K562 (cell line): ENCODE data around the gene CCDC85B. TPM values are rescaled to one million over a fixed set of nuclear protein-coding genes. Genes with fewer than 3 reads are reported as not detected.
A peak's percentile ranks its signal among the peaks of the same experiment; 100 is the strongest.

Experiments
- KDM5B ChIP-seq: fragments of 200-600 bp; sonication (generic); IDR thresholded peaks from 2 replicates; pipeline ENCODE4 v1.6.1; 2012; ENCODE audit warnings: low read depth, mild to moderate bottlenecking, moderate library complexity, low read length, control low read depth, inconsistent platforms; ENCODE audit not compliant: insufficient replicate concordance
- MCM5 ChIP-seq: fragments of 450-650 bp; IDR thresholded peaks from 2 replicates; pipeline ENCODE4 v1.6.1; 2016; ENCODE audit warnings: low read depth
- POLR2G ChIP-seq: fragments of 200-400 bp; formaldehyde crosslinking; IDR thresholded peaks from 2 replicates; pipeline ENCODE4 v1.6.1; 2017; ENCODE audit warnings: low read depth, mild to moderate bottlenecking, antibody characterized with exemption, low read length, moderate library complexity
- SP1 ChIP-seq: sonication (generic); formaldehyde crosslinking; IDR thresholded peaks from 2 replicates; pipeline ENCODE4 v1.8.1; 2022; ENCODE audit warnings: mild to moderate bottlenecking, missing genetic modification reagents
- ZFX ChIP-seq: sonication (generic); formaldehyde crosslinking; IDR thresholded peaks from 2 replicates; pipeline ENCODE4 v1.8.0; 2022; ENCODE audit warnings: mild to moderate bottlenecking, missing genetic modification reagents, moderate library complexity
- ZNF121 ChIP-seq: sonication (generic); formaldehyde crosslinking; conservative IDR thresholded peaks from 2 replicates; pipeline ENCODE4 v1.8.0; 2022; ENCODE audit warnings: missing genetic modification reagents
- ZNF253 ChIP-seq: fragments of 250-450 bp; sonication (Bioruptor Pico); conservative IDR thresholded peaks from 2 replicates; pipeline ENCODE4 v1.6.1; 2021; ENCODE audit warnings: mild to moderate bottlenecking
- ZNF263 ChIP-seq: sonication (generic); formaldehyde crosslinking; IDR thresholded peaks from 2 replicates; pipeline ENCODE4 v1.8.0; 2022; ENCODE audit warnings: mild to moderate bottlenecking, missing genetic modification reagents, borderline replicate concordance
- ZNF589 ChIP-seq: fragments of 200-800 bp; sonication (Bioruptor generic); IDR thresholded peaks from 2 replicates; pipeline ENCODE4 v1.6.1; 2016; ENCODE audit warnings: low read depth, missing genetic modification characterization, missing compliant biosample characterization
- polyA plus RNA-seq, 8 experiments: library from polyadenylated mRNA; depleted of rRNA in 4 of 8; stranded (reverse) in 5 of 8; unstranded in 3 of 8; fragments of >200 nt; fragmentation: Nextera tagmentation in 2 of 8; fragmentation: Illumina TruSeq in 1 of 8; extraction: Ambion mirVana in 2 of 8; extraction: Trizol in 1 of 8; gene quantifications; 2 replicates each; pipeline versions ENCODE4 v1.2.1 to v1.2.3, GENCODE V29; 2011 to 2014; ENCODE audit warnings: inconsistent platforms in 1 of 8, missing spikeins in 1 of 8
- total RNA-seq, 7 experiments: library from RNA; depleted of rRNA in 6 of 7; stranded (reverse); fragments of >200 nt in 6 of 7; fragmentation: Illumina TruSeq in 2 of 7; extraction: Trizol in 2 of 7; gene quantifications; 2 replicates each; pipeline versions ENCODE4 v1.2.1 to v1.2.3, GENCODE V29; 2011 to 2021; ENCODE audit warnings: low replicate concordance in 1 of 7
- TF ChIP-seq, protein P1 (sequence below): conservative IDR thresholded peaks from 2 replicates; pipeline ENCODE4 v1.6.1; 2011; ENCODE audit warnings: low read depth, mild to moderate bottlenecking, low read length; ENCODE audit not compliant: control insufficient read depth

The CCDC85B gene
- total and polyA plus RNA-seq, 9 of the 15 experiments (the other 6 are each of a cell fraction or from before 2014, with no cell fraction given): 0.14 to 138 (median 6.2) TPM

GRCh38 chr11:65915101-65915820 lies 24.8 kb downstream of the CCDC85B start (continued):
- TF ChIP-seq MCM5 (no peak), ZNF121 (CRISPR knock-in tag) (no peak), ZNF253 (CRISPR knock-in tag) (no peak), SP1 (CRISPR knock-in tag) (0 out of 2 replicates have a peak, but pooled peaks have one; percentile 44), POLR2G (peak; percentile 67), ZNF263 (CRISPR knock-in tag) (peak; percentile 65; the same call in 1 of the 2 replicates), KDM5B (peak; percentile 49), ZNF589 (CRISPR knock-in tag) (no peak), ZFX (CRISPR knock-in tag) (no peak)
- TF ChIP-seq, protein P1, sequence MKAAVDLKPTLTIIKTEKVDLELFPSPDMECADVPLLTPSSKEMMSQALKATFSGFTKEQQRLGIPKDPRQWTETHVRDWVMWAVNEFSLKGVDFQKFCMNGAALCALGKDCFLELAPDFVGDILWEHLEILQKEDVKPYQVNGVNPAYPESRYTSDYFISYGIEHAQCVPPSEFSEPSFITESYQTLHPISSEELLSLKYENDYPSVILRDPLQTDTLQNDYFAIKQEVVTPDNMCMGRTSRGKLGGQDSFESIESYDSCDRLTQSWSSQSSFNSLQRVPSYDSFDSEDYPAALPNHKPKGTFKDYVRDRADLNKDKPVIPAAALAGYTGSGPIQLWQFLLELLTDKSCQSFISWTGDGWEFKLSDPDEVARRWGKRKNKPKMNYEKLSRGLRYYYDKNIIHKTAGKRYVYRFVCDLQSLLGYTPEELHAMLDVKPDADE: 0 out of 2 replicates have a peak, but pooled peaks have one; percentile 19
